ENCODE data around the gene PODN.

DNA sequence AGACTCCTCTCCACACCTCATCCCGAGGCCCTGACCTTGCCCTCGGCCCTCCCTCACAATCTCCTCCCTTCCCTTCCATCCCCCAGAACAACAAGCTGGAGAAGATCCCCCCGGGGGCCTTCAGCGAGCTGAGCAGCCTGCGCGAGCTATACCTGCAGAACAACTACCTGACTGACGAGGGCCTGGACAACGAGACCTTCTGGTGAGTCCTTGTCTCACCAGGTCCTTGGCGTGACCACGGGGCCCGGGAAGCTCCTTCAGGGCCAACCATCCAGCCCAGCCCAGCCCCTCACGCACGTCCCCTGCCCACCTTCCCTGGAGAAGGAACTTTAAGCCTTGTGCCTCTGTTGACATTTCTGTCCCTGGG is 15.6 kb downstream of the PODN start:
- TF ChIP-seq, protein P1, sequence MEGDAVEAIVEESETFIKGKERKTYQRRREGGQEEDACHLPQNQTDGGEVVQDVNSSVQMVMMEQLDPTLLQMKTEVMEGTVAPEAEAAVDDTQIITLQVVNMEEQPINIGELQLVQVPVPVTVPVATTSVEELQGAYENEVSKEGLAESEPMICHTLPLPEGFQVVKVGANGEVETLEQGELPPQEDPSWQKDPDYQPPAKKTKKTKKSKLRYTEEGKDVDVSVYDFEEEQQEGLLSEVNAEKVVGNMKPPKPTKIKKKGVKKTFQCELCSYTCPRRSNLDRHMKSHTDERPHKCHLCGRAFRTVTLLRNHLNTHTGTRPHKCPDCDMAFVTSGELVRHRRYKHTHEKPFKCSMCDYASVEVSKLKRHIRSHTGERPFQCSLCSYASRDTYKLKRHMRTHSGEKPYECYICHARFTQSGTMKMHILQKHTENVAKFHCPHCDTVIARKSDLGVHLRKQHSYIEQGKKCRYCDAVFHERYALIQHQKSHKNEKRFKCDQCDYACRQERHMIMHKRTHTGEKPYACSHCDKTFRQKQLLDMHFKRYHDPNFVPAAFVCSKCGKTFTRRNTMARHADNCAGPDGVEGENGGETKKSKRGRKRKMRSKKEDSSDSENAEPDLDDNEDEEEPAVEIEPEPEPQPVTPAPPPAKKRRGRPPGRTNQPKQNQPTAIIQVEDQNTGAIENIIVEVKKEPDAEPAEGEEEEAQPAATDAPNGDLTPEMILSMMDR (IDR thresholded peaks at IDR 0.05; ENCODE audit: poor library complexity), result no peak
- TF ChIP-seq EZH2 (IDR thresholded peaks at IDR 0.05; ENCODE audit: borderline replicate concordance) (no peak), EZH2phosphoT487 (IDR thresholded peaks at IDR 0.05; ENCODE audit: low read depth, severe bottlenecking, unreplicated experiment) (no peak)

Data from hepatocyte (in vitro differentiated cells).